HG02973 (cell line): ENCODE data around the gene NACC1.

Experiments used
- ATAC-seq: cut with Tn5 transposase; IDR thresholded peaks from one replicate; pipeline ENCODE4 v1.9.1; 2021; ENCODE audit warnings: moderate library complexity; ENCODE audit not compliant: unreplicated experiment

Gene NACC1

DNA sequence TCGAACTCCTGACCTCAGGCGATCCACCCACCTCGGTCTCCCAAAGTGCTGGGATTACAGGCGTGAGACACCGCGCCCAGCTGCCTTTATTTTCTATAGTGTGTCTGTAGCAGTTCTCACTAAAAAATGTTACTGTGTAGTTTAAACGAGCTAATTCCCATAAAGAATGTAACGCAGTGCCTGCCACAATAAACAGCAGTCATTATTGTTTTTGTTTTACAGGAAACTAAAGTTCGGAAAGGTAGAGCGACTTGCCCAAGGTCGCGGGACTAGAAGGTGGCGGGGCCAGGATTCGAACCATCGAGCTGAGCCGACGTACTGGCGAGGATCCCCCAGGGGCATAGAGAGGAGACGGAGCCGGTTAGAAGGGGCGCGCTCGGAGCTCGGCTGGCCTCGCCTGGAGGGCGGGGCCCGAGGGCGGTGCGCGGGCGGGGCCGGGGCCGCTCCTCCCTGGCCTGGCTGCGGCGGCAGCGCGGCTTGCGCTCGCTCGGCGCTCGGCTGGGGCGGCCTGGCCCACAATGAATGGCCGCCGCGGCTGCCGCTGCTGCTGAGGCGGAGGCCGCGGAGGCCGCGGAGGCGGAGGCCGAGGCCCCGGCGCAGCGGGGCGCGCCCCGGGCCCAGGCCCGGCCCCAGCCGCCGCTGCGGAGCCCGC, at the start of gene NACC1:
Gene NACC1, plus strand, starts transcription at position 493 of the 652 bp plus-strand sequence. CDS start 16,944 bp downstream, outside the sequence.
- peak; percentile 47 for ATAC-seq

DNA sequence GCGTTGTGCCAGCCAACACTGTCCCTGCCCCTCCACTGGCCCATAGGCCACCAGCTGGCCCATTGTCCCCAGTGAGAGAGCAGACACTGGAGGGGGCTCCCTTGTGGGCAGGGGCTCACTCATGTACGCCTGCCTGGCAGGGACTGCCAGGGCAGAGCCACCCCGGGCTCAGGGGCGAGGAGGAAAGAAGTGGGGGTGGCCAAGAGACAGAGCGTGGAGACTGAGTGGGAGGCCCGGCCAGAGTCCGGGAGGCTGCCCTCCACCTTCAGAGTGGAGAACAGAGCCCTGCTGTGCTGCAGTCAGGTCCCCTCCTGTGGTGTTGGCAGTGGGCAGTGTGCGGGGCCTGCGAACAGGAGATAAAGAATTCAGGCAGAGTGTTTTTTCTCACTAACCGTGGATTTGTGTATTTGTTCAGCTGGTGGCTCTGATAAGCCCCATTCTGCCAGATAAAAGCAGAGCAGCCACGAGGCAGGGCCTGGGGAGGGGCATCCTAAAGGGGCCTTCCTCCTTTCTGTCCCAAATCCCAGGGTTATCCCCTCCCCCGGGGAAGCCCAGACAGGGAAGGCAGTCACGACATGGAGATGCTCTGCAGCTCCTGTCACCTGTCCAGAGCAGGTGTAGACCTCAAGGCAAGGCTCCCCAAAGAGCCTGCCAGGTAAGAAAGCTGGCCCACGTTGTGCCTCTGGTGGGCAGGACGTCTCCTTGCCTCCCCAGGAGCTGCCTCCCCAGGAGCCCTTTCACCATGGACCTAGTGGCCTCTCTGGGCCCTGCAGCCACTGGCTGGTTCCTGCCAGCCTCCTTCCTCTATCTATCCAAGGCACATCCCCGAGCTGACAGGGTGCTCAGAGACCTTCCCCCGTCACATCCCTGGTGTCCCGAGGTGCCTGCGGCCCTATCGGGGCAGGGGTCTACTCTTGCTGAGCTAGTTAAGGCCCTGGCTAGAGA, 48.4 kb upstream of the NACC1 start:
- no peak for ATAC-seq

DNA sequence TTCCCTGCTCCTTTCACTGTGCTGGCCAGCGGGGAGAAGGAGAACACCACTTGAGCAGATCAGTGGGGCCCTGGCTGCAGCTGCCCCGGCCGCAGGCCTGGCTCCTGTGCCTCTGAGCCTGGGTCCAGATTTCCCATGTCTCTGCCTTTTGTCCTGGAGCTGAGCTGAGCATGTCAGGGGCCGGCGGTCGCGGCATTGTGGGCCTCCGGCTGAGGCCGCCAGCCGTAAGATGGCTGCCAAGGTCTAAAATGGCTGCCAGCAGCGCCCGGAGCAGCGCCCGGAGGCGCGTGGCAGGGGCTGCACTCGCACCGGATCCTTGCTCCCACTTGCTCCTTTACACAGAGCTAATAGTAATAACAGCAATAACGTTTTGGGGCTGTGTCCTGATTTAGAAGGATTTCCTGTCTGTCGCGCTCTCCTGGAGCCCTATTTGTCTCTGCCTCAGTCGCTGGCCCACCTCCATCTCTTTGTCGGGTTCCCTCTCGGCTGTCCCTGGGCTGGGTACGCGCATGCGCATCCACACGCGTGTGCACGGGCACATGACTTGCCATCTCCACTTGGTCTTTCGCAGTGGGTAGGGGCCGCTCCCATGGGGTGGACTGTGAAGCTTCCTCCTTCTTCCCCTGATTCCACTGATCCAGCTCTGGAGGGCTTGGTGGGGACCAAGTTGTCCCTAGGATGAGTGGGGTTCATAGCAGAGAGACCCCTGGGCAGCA, 47.5 kb upstream of the NACC1 start:
- no peak for ATAC-seq

DNA sequence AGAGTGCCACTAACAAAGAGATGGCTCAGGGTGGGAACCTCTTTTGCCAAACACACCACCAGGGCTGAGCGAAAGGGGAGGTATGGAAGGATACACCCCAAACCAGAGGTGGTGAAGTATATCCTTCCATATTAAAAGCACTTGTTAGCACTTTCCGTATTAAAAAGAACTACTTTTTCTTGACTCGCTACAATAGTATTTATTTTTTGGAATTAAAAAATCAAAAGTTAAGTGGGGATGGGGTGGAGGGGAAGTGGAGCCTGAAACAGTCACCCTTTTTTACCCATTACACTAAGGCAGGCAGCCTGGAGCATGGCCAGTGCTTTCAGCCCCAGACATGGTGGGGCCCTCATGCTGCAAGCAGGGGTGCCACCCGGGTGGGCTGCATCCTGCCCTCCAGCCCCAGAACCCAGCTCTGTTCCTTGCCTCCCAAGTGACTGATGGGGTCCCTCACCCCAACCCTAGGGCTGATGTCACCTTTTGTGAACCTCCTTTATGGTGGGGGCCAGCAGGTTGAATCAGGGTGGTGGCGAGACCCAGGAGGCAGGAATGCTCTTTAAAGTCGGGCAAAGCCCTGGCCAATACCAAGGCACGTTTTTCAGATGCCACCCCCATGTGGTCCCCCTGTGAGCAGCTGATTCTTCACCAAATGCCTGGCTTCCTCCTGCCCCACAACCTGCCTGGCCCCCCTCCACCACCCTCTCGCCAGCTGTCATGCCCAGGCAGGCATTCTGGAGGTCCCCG, 46.4 kb upstream of the NACC1 start:
- ATAC-seq = no peak

DNA sequence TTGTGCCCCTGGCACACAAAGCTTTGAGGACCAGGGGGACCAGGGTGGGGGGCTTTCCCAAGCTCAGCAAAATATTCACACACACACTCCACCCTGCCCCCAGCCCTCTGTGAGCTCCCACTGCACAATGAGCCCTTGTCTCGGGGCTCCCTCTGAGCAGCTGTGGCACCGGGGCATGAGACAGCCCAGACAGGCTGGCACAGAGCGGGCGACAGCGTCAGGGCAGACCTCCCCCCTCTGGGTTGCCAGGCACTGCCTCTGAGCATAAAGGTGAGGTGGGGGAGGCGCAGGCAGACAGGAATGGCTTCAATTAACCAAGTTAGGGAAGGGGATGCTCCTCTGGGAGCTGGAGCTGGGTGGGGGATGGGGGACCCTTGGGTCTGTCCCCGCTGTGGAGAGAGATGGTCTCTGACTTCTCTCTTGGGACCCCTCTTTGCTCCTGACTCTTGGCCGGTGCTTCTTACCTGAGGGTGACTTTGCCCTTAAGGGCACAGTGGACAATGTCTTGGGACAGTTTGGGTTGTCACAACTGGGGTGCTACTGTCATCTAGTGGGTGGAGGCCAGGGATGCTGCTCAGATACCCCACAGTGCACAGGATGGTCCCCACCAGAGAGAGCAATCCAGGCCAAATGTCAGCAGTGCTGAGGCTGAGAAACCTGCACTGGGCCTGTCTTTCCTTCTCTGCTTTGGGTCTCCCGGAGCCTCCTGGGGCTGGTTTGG, 45.7 kb upstream of the NACC1 start:
- ATAC-seq = no peak

DNA sequence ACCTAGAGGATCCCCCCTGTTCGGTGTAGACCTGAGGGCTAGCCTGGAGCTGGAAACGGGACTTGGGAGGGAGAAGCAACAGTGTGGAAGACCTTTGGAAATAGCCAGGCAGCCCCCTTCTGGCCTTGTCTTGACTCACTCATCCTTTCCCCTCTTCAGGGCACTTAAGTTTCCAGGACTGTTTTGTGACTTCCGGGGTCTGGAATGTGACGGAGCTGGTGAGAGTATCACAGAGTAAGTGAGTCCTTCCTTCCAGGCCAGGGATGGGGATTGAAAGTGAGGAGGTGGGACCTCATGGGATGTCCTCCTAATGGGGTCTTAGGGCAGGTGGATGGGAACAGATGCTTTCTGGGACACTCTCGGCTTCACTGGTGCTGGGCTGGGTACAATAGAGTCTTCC, 44.8 kb upstream of the NACC1 start:
- ATAC-seq = no peak

DNA sequence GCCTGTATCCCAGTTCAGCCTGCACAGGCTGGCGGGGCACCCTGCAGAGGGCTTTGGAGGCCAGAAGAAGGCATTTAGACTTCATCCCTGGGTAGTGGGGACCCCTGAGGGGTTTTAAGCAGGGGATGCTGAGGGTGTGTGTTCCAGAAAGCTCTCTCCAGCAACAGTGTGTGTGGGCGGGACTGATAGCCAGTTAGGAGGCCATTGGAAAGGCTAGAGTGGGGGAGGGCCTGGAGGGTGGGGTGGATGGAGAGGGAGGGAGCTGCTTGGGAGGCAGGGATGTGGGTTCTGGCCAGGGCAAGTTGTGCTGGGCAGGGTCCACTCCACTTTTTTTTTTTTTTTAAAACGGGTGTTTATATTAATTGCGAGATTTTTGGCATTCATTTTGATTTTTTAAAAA, 43.7 kb upstream of the NACC1 start:
- no peak for ATAC-seq

DNA sequence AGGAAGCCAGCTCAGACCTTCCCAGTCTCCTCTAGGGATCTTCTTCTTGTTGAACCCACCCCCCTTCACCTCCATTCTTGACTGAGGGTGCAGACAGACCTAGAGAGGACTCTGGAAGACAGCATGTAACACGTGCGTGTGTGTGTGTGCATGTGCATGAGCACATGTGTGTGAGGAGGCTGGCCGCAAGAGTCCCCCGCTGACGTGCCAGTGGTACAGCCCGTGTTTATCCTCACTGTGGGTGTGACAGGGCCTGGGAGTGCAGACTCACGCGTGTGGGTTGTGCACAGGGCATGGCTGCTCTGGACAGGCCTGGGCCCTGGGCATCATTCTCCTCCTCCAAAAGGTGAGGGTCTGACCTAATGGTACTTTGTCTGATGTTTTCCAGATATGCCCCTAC, 41.7 kb upstream of the NACC1 start:
- no peak for ATAC-seq

DNA sequence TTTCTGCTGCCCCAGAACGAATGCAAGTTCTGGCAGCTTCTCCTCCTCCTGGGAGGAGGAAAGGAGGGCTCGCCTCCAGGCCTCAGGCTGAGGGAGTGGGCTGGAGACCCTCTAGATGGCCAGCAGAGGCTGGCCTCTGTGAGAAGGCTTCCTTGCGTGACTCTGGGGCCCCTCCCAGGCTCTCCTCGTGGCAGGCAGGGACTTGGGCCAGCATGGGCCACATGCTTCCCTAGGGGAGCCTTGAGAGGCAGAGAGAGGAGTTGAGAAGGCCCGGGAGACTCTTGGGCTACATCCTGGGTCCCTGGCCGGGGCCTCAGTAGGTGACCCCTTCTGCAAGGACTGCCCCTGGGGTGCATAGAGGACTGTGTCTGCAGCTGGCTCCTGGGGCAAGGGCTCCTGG, 41.3 kb upstream of the NACC1 start:
- no peak for ATAC-seq

DNA sequence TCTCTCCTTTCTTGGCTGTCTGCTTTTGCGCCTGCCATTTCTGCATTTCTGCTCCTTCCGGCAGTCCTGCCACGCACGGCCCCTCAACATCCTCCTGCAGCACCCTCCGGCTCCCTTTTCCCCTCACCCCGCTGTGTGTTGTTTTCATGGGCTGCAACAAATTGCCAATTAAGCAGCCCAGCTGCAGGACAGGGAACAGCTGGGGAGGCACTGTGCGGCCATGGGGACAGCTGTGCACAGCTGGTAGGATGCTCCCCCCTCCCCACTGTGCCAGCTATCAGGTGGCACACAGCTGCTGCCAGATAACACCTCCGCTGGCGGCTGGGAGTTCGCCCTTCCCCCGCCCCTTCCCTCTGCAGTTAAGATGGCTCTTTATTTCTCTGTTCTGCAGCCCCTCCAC, 40.8 kb upstream of the NACC1 start:
- ATAC-seq = no peak

DNA sequence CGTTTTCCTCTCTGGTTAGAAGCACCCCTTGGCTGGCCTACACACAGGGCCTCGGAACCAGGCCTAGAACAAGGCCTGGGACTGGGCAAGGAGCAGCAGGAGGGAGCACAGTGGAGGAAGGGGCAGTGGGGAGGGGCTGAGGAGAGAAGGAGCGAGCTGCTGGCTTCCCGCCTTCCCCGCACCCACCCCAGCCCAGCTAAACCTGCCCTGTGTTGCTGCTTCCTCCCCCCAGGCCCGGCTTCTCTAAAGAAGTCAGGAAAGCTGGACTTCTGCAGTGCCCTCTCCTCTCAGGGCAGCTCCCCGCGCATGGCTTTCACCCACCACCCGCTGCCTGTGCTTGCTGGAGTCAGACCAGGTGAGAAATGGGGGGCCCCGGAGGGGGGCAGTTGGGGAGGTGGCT, 39.7 kb upstream of the NACC1 start:
- no peak for ATAC-seq

DNA sequence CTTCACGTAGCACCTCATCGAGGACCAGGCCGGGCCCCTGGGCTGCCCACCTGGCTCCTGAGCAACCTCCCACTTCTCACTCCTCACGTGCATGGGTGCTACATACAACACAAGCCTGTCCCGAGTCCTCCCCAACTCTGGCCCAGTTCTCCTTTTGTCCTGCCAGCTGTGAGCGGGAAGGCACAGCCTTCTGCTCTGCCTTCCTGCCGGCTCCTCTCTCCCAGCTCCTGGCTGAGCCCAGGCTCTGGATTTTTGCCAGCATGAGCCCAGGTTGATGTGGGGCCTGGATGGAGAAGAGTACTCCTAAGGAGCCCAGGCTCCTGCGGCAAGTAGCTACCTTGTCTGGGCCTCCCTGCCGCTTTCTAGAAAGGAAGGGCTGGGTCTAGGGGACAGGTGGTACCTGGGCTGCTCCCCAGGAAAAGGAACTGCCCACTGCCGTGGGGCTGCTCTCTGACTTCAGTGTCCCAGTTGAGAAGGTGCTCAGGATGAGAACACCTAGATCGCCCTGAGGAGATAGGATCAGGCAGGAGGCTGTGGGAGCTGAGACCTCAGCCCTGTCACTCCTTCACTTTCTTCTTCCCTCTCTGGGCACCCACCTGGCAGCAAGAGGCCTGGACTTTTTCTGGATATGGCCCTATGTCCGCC, 39.0 kb upstream of the NACC1 start:
- ATAC-seq = no peak

DNA sequence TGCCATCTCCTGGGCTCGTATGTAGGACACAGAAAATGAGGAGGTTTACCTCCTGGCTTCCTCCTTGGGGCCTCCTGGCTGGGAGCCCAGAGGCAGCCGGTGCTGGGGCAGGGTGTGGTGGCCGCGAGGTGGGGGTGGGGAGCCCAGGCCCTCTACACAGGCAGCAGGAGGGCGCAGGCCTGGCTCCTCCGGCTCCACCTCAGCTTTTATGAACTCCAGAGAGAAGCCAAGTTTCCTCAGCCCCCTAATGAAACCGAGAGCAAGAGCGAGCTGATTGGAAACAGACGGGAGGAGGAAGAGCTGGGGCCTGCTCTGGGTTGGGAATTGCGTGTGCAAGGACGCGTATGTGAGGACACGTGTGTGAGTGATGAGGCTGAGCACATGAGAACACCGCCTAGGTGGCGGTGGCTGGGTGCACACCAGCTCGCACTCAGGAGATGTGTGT, 38.5 kb upstream of the NACC1 start:
- no peak for ATAC-seq

DNA sequence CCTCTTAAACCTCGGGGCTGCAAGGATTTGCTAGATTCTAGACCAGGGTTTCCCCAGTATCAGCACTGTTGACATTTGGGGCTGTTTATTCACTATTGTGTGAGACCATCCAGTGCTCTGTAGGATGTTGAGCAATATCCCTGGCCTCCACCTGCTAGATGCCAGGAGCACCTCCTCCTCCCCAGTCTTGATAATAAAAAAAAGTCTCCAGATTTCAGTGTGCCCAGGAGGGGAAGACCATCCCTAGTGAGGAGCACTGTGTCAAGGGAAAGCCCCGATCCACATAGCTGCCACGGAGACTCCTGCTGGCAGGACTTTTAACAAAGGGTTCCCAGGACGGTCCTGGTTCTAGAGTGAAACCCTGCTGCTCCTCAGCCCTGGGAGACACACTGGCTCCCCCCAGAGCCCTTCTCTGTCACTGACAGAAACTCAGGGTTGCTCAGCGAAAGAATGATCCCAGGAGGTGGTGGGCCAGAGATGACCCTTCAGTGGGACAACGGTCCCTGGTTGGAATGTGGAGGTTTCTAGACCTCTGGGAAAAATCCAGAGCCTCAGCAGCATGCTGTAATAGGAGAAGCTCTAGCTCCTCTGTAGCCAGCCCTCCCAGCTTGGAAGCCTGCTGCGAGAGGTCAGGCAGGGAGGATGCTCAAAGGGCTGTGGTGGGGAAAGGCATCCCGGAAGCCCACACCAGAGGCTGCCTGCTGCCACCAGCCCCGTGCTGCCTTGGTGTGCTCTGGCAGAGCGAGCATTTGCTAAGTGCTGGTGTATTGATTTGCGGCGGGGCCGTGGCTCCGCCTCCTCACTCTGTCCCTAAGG, 35.7 kb upstream of the NACC1 start:
- no peak for ATAC-seq

DNA sequence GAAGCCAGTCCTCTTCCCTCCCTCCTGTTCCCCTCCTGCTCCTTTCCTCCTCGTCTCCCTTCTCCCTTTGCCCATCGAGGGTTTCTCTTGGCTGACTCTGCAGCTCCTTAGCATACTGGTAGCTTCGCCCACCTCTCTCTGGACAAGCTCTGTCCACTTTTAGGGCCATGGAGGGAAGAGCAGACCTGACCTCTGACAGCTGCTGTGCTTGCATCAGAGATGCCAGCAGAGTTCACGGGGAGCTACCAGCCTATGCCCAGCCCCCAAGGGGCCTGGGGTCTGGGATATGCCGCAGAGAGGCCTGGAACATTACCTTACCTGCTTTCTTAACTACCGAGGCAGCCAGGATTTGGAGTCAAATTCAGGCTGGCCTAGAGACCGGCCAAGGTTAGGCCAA, 35.1 kb upstream of the NACC1 start:
- ATAC-seq = no peak

DNA sequence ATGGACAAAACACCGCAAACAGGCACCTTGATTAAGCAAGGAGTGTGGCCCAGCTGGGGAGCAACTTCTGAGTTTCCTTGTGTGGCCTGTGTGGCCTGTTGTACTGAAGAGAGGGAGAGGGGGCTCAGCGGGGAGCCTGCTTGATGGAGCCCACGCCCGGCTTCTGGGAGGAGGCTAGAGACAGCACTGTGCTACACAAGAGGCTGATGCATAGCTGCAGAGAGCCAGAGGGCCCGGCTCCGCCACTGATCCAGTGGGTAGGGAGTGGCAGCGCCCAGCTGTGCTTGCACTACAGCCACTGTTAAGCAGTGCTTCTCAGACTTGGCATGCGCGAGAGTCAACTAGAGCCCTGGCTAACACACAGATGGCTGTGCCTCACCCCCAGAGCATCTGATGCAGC, 34.4 kb upstream of the NACC1 start:
- no peak for ATAC-seq

DNA sequence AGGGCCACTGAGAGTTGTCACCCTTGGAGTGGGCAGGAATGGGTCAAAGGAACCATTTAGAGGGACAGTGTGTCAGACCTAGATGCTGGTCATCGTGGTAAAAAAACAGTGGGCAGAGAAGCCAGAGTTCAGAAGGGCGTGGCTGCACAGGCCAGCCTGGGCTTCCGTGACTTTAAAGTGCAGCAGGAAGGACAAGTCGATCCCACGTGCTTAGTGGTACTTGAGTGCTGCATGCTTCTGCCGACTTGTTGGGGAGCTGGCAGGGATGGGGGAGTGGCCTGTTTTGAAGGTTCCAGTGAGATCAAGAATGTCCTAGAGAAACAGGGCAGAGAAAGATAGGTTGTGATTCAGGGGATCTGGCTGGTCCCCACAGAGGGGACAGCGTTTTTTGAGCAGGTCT, 32.4 kb upstream of the NACC1 start:
- ATAC-seq = no peak

DNA sequence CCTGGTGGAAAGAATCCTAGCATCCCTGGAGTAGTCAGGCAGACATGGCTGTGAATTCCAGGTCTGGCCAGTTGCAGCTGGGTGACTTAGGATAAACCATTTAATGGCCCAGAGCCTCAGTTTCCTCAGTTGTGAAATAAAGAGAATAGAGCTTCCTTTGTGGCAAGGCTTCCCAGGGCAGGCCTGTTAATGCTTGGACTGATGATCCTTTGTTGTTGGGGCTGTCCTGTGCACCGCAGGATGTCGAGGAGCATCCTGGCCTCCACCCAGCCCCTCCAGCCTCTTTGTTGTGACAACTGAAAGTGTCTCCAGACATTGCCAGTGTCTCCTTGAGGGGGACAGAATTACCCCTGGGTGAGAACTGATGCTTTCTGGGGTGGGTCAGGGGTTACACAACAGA, 31.7 kb upstream of the NACC1 start:
- ATAC-seq = no peak

DNA sequence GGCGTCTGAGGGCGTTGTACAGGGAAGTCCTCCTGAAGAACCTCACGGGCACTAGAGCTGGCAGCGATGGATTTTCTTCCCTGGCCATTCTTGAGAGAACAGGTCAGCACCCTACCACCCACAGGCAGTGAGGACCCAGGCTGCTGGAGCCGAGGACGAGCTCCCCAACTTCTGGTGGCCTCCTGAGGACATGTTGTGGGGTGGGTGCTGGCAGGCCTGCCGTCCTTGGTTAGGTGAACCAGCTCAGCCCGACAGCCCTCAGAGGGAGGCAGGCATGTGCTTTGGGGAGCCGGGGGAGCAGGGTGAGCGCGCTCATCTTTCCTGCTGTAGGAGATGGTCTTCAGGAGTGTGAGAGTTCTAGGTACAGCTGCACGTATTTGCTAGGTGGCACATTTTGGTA, 30.8 kb upstream of the NACC1 start:
- ATAC-seq = no peak
